ENCODE measurements around the gene BTNL8. TPM values are rescaled to one million over a fixed set of nuclear protein-coding genes. Genes with fewer than 3 reads are reported as not detected.

BTNL8 gene
- total RNA-seq, 1 donor from 2014 or later: not detected

DNA sequence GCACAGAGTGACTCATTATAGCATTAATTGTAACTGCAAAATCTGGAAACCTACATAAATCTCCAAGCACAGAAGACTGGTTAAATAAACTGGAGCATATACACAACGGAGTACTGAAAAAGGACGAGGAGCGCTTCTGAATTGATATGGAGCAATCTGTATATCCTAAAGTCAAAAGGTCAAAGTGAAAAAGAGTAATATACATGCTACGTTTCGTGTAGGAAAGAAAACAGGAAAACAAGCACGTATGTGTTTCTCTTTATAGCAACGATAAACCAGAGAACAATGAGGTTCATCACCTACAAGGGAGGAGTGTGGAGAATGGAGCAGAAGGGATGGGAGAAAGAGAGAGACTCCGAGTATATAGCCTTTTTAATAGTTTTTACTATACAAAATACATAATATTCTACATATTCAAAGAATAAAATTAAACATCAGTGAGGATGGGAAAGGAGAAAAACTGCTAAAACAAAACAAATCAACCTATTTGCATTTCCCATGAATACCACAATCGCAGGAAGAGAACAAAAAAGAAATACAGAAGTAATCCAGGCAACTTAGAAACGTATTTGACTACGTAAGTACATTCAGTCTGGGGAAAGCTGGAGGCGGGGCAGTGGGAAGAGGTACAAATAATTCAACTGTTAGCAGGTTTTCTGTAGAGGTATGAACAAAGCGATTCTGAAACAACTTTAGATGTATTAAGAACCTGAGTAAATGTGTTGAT, 45.7 kb upstream of the BTNL8 start:
- Histone ChIP-seq H3K36me3 (ENCODE audit: insufficient read depth, low read length) (peaks cover 30% of the 10 kb centered on the region), H3K4me2 (ENCODE audit: low read length) (no peak overlapping the region), H3K4me3 (ENCODE audit: insufficient read depth, low read depth, low read length) (no peak overlapping the region), H3K9ac (ENCODE audit: low read length) (no peak overlapping the region), H3K9me3 (ENCODE audit: insufficient read depth, low read depth, low read length) (peaks cover 34% of the 10 kb centered on the region), H3K27ac (ENCODE audit: low read depth, low read length) (no peak overlapping the region), H4K20me1 (ENCODE audit: insufficient read depth, low read length) (no peaks in the 10 kb centered on the region), H2AFZ (ENCODE audit: low read depth, low read length) (no peak overlapping the region), H3K4me1 (ENCODE audit: insufficient read depth, low read length) (no peaks in the 10 kb centered on the region), H3K27me3 (ENCODE audit: insufficient read depth, low read length) (no peaks in the 10 kb centered on the region), H3K79me2 (ENCODE audit: insufficient read depth, low read length) (peaks cover 4% of the 10 kb centered on the region)
- no peaks in the 10 kb centered on the region for H3K4me1 Mint-ChIP-seq (ENCODE audit: low read depth, unreplicated experiment)
- H3K9me3 Mint-ChIP-seq (ENCODE audit: unreplicated experiment): peaks cover 33% of the 10 kb centered on the region
- no peak overlapping the region for H3K27ac Mint-ChIP-seq (ENCODE audit: unreplicated experiment)
- no peak for FAIRE-seq
- DNase-seq (ENCODE audit: low read depth): no peak
- peaks cover 56% of the 10 kb centered on the region for H3K36me3 Mint-ChIP-seq (ENCODE audit: low read depth, unreplicated experiment)
- TF ChIP-seq, protein P1, sequence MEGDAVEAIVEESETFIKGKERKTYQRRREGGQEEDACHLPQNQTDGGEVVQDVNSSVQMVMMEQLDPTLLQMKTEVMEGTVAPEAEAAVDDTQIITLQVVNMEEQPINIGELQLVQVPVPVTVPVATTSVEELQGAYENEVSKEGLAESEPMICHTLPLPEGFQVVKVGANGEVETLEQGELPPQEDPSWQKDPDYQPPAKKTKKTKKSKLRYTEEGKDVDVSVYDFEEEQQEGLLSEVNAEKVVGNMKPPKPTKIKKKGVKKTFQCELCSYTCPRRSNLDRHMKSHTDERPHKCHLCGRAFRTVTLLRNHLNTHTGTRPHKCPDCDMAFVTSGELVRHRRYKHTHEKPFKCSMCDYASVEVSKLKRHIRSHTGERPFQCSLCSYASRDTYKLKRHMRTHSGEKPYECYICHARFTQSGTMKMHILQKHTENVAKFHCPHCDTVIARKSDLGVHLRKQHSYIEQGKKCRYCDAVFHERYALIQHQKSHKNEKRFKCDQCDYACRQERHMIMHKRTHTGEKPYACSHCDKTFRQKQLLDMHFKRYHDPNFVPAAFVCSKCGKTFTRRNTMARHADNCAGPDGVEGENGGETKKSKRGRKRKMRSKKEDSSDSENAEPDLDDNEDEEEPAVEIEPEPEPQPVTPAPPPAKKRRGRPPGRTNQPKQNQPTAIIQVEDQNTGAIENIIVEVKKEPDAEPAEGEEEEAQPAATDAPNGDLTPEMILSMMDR (IDR thresholded peaks at IDR 0.05; ENCODE audit: insufficient read depth, low read depth, low read length): no peak
- no peak for TF ChIP-seq EZH2 (IDR thresholded peaks at IDR 0.05; ENCODE audit: insufficient read depth, low read length)
- no peak overlapping the region for H3K4me3 Mint-ChIP-seq (ENCODE audit: unreplicated experiment)
- no peaks in the 10 kb centered on the region for H3K27me3 Mint-ChIP-seq (ENCODE audit: low read depth, unreplicated experiment)

DNA sequence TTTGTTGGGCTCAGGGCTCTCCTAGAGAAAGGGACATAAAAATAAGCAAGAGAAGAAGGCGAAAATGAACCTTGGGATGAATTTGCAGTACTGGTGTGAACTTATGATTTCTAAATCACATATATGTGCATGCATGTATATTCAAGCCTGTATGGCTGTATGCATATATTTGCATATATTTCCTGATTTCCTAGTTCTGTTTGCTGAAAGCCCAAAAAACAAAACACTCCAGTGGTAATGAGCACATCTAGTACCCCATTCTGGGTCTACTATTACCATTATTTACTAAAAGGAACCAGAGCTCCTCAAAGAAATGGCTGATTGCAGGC, 45.1 kb upstream of the BTNL8 start:
- Histone ChIP-seq H3K9me3 (ENCODE audit: insufficient read depth, low read depth, low read length) (peaks cover 30% of the 10 kb centered on the region), H3K36me3 (ENCODE audit: insufficient read depth, low read length) (peaks cover 29% of the 10 kb centered on the region), H3K79me2 (ENCODE audit: insufficient read depth, low read length) (peaks cover 8% of the 10 kb centered on the region), H3K27me3 (ENCODE audit: insufficient read depth, low read length) (no peaks in the 10 kb centered on the region), H3K27ac (ENCODE audit: low read depth, low read length) (no peak overlapping the region), H3K9ac (ENCODE audit: low read length) (no peak overlapping the region), H2AFZ (ENCODE audit: low read depth, low read length) (no peak overlapping the region), H3K4me1 (ENCODE audit: insufficient read depth, low read length) (no peaks in the 10 kb centered on the region), H4K20me1 (ENCODE audit: insufficient read depth, low read length) (no peaks in the 10 kb centered on the region), H3K4me2 (ENCODE audit: low read length) (no peak overlapping the region), H3K4me3 (ENCODE audit: insufficient read depth, low read depth, low read length) (no peak overlapping the region)
- Mint-ChIP-seq H3K4me1 (ENCODE audit: low read depth, unreplicated experiment) (no peaks in the 10 kb centered on the region), H3K4me3 (ENCODE audit: unreplicated experiment) (no peak overlapping the region), H3K27ac (ENCODE audit: unreplicated experiment) (no peak overlapping the region), H3K27me3 (ENCODE audit: low read depth, unreplicated experiment) (no peaks in the 10 kb centered on the region), H3K9me3 (ENCODE audit: unreplicated experiment) (peaks cover 28% of the 10 kb centered on the region), H3K36me3 (ENCODE audit: low read depth, unreplicated experiment) (peaks cover 51% of the 10 kb centered on the region)
- FAIRE-seq (no peak), DNase-seq (ENCODE audit: low read depth) (no peak)
- TF ChIP-seq EZH2 (IDR thresholded peaks at IDR 0.05; ENCODE audit: insufficient read depth, low read length): no peak
- TF ChIP-seq, protein P1 (IDR thresholded peaks at IDR 0.05; ENCODE audit: insufficient read depth, low read depth, low read length): no peak

DNA sequence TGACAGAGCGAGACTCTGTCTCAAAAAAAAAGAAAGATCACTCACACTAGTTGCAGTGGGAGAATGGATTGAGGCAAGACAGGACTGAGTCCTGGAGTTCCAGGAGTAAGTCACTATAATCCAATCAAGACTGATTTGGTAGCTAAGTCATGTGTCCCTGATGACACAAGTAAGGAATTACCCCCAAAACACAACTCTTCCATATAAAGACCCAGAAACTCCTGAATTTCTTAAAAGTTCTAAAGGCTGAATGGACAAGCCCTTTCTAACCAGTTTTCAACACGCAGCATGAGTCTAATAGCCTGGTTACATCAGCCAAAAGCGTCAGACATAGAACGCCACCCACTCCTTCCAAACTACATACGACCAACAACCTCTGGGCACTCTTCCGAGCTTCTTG, 40.4 kb upstream of the BTNL8 start:
- H3K36me3 Mint-ChIP-seq (ENCODE audit: low read depth, unreplicated experiment): peaks cover 16% of the 10 kb centered on the region
- DNase-seq (ENCODE audit: low read depth) (no peak), FAIRE-seq (no peak)
- Histone ChIP-seq H3K4me2 (ENCODE audit: low read length) (no peak overlapping the region), H3K4me3 (ENCODE audit: insufficient read depth, low read depth, low read length) (no peak overlapping the region), H3K27ac (ENCODE audit: low read depth, low read length) (no peak overlapping the region), H4K20me1 (ENCODE audit: insufficient read depth, low read length) (no peaks in the 10 kb centered on the region), H3K27me3 (ENCODE audit: insufficient read depth, low read length) (no peaks in the 10 kb centered on the region), H3K9ac (ENCODE audit: low read length) (no peak overlapping the region), H3K4me1 (ENCODE audit: insufficient read depth, low read length) (peaks cover 7% of the 10 kb centered on the region), H2AFZ (ENCODE audit: low read depth, low read length) (no peak overlapping the region), H3K9me3 (ENCODE audit: insufficient read depth, low read depth, low read length) (no peaks in the 10 kb centered on the region), H3K36me3 (ENCODE audit: insufficient read depth, low read length) (no peaks in the 10 kb centered on the region), H3K79me2 (ENCODE audit: insufficient read depth, low read length) (peaks cover 29% of the 10 kb centered on the region)
- H3K27ac Mint-ChIP-seq (ENCODE audit: unreplicated experiment): no peak overlapping the region
- H3K9me3 Mint-ChIP-seq (ENCODE audit: unreplicated experiment): no peaks in the 10 kb centered on the region
- no peaks in the 10 kb centered on the region for H3K27me3 Mint-ChIP-seq (ENCODE audit: low read depth, unreplicated experiment)
- no peaks in the 10 kb centered on the region for H3K4me1 Mint-ChIP-seq (ENCODE audit: low read depth, unreplicated experiment)
- TF ChIP-seq, protein P1 (IDR thresholded peaks at IDR 0.05; ENCODE audit: insufficient read depth, low read depth, low read length): no peak
- no peak for TF ChIP-seq EZH2 (IDR thresholded peaks at IDR 0.05; ENCODE audit: insufficient read depth, low read length)
- H3K4me3 Mint-ChIP-seq (ENCODE audit: unreplicated experiment): no peak overlapping the region
